K562 (cell line): ENCODE results near the gene ADRA2B. TPM values are rescaled to one million over a fixed set of nuclear protein-coding genes. Genes with fewer than 3 reads are reported as not detected.

Experiments
- ATAC-seq: fragments of 200-7000 bp; cut with Tn5 transposase; 3 replicates; pipeline ENCODE4 v1.9.1; 2020; ENCODE audit warnings: moderate library complexity
- BruUV-seq: library from RNA; stranded (reverse); fragments of 400-500 nt; replicated peaks from 2 replicates; lab custom pipeline; 2021; lab: Mats Ljungman, UMichigan
- CTCF ChIA-PET: fragments of 300-600 bp; formaldehyde crosslinking; extraction: SDS; loops from one replicate; lab custom pipeline; 2021; ENCODE audit warnings: low intra/inter-chr PET ratio; lab: Yijun Ruan, JAX
- POLR2A ChIA-PET: fragments of 300-600, 350-650 bp; sonication (Branson Sonifier 250); formaldehyde crosslinking; extraction: SDS; loops from one replicate; lab custom pipeline; 2021; ENCODE audit warnings: antibody characterized with exemption, inconsistent platforms; lab: Yijun Ruan, JAX
- DNase-seq, 4 experiments: peaks; one replicate each; pipeline versions ENCODE4 v3.0.0 to v3.0.0-alpha.2; 2011 to 2018; ENCODE audit warnings: low spot score in 3 of 4, mixed read lengths in 3 of 4; ENCODE audit errors: extremely low read depth in 1 of 4
- FAIRE-seq: peaks from 2 replicates; lab custom pipeline; 2011; peaks lifted over from hg19 to GRCh38; lab: Jason Lieb, UNC
- H2AFZ ChIP-seq: 2 replicates; pipeline ENCODE4 v1.6.0; 2011; ENCODE audit warnings: low read depth, low read length, control low read depth, inconsistent platforms
- H3K27ac ChIP-seq: fragments of 200-600 bp; 3 replicates; pipeline ENCODE4 v1.8.0; 2011; ENCODE audit warnings: low read depth, mild to moderate bottlenecking, control low read depth, inconsistent platforms, low read length, moderate library complexity, mixed read lengths; ENCODE audit errors: extremely low read depth
- H3K27me3 ChIP-seq, 2 experiments: fragments of 300-600 bp in 1 of 2; 2 replicates in 1 of 2; 3 replicates in 1 of 2; pipeline versions ENCODE4 v1.6.0 to v1.8.0; 2011; ENCODE audit warnings: inconsistent platforms in 2 of 2, low read length in 2 of 2, mild to moderate bottlenecking in 1 of 2, mixed read lengths in 1 of 2, moderate library complexity in 1 of 2; ENCODE audit not compliant: control insufficient read depth in 2 of 2, insufficient read depth in 2 of 2
- H3K36me3 ChIP-seq: fragments of 300-600 bp; 3 replicates; pipeline ENCODE4 v1.8.0; 2011; ENCODE audit warnings: mild to moderate bottlenecking, low read length, inconsistent platforms; ENCODE audit not compliant: control insufficient read depth, insufficient read depth
- H3K4me1 ChIP-seq, 2 experiments: fragments of 200-600 bp in 1 of 2; replicated peaks in 1 of 2; 2 replicates in 1 of 2; 3 replicates in 1 of 2; pipeline versions ENCODE4 v1.5.1 to v1.8.0; 2011; ENCODE audit warnings: inconsistent platforms in 2 of 2, low read length in 2 of 2, mild to moderate bottlenecking in 1 of 2, mixed read lengths in 1 of 2, moderate library complexity in 1 of 2; ENCODE audit not compliant: control insufficient read depth in 2 of 2, insufficient read depth in 2 of 2
- H3K4me2 ChIP-seq: 2 replicates; pipeline ENCODE4 v1.6.1; 2011; ENCODE audit warnings: low read length, control low read depth, inconsistent platforms, mixed read lengths; ENCODE audit not compliant: insufficient read depth
- H3K4me3 ChIP-seq: fragments of 200-600 bp; sonication (generic), shearing (Covaris generic); 2 replicates; pipeline ENCODE4 v1.5.1; 2016; ENCODE audit warnings: control low read depth, inconsistent platforms
- H3K79me2 ChIP-seq: fragments of 200-600 bp; 3 replicates; pipeline ENCODE4 v1.8.0; 2011; ENCODE audit warnings: low read length, inconsistent platforms; ENCODE audit not compliant: control insufficient read depth, insufficient read depth
- H3K9ac ChIP-seq, 2 experiments: 2 replicates each; pipeline versions ENCODE4 v1.6.0 to v1.6.1; 2011; ENCODE audit warnings: low read depth in 2 of 2, low read length in 2 of 2, control low read depth in 1 of 2, inconsistent platforms in 1 of 2, mild to moderate bottlenecking in 1 of 2, mixed read lengths in 1 of 2; ENCODE audit not compliant: insufficient read depth in 1 of 2
- H3K9me1 ChIP-seq: one replicate; pipeline ENCODE4 v1.6.0; 2011; ENCODE audit warnings: inconsistent platforms, mild to moderate bottlenecking, low read length, moderate library complexity; ENCODE audit not compliant: control insufficient read depth, insufficient read depth
- H3K9me3 ChIP-seq: replicated peaks from 2 replicates; pipeline ENCODE4 v1.5.1; 2011; ENCODE audit warnings: low read depth, low read length, inconsistent platforms; ENCODE audit not compliant: control insufficient read depth, insufficient read depth
- H4K20me1 ChIP-seq: replicated peaks from 2 replicates; pipeline ENCODE4 v1.6.1; 2011; ENCODE audit warnings: low read length, inconsistent platforms, mixed read lengths; ENCODE audit not compliant: control insufficient read depth, insufficient read depth
- BMI1 ChIP-seq: fragments of 150-350 bp; IDR thresholded peaks from 2 replicates; pipeline ENCODE4 v1.6.1; 2014; ENCODE audit warnings: low read length
- CBFA2T3 ChIP-seq: fragments of 450-650 bp; IDR thresholded peaks from 2 replicates; pipeline ENCODE4 v1.6.1; 2017
- CXXC5 ChIP-seq: fragments of 250-450 bp; sonication (Bioruptor Pico); IDR thresholded peaks from 2 replicates; pipeline ENCODE4 v1.8.0; 2022; ENCODE audit warnings: inconsistent platforms, mild to moderate bottlenecking, moderate library complexity
- FIP1L1 ChIP-seq: fragments of 200-400 bp; formaldehyde crosslinking; IDR thresholded peaks from 2 replicates; pipeline ENCODE4 v1.6.1; 2018; ENCODE audit warnings: mild to moderate bottlenecking, low read depth, low read length; ENCODE audit not compliant: poor library complexity, severe bottlenecking
- NFE2 ChIP-seq: IDR thresholded peaks from 2 replicates; pipeline ENCODE4 v1.6.1; 2014; ENCODE audit warnings: antibody characterized with exemption, low read depth
- POLR2A ChIP-seq: fragments of 450-650 bp; conservative IDR thresholded peaks from 2 replicates; pipeline ENCODE4 v1.6.1; 2016
- RBM15 ChIP-seq: fragments of 200-400 bp; formaldehyde crosslinking; IDR thresholded peaks from 2 replicates; pipeline ENCODE4 v1.6.1; 2018; ENCODE audit warnings: mild to moderate bottlenecking, low read length, moderate library complexity; ENCODE audit not compliant: insufficient read depth
- STAT5A ChIP-seq: IDR thresholded peaks from 2 replicates; pipeline ENCODE4 v1.6.1; 2012; ENCODE audit warnings: low read length, inconsistent platforms, borderline replicate concordance
- WGBS: fragments of 100-300 bp; shearing (Covaris generic); methylation state at CpG from one replicate; pipeline ENCODE4 v1.1.6; 2016; ENCODE audit warnings: low coverage, mixed read lengths; ENCODE audit not compliant: insufficient coverage; ENCODE audit errors: missing lambda C conversion rate; 5-methylcytosine and 5-hydroxymethylcytosine counted together
- in situ Hi-C: fragments of 300-500 bp; cut with MboI; formaldehyde crosslinking; loops from 4 replicates; pipeline ENCODE4 v1.15.0; 2018; ENCODE audit warnings: inconsistent platforms, mixed read lengths
- intact Hi-C: fragments of 100-400 bp; cut with micrococcal nuclease; formaldehyde crosslinking; loops from 2 replicates; pipeline ENCODE4 v1.14.2; 2022
- polyA plus RNA-seq, 8 experiments: library from polyadenylated mRNA; depleted of rRNA in 4 of 8; stranded (reverse) in 5 of 8; unstranded in 3 of 8; fragments of >200 nt; fragmentation: Nextera tagmentation in 2 of 8; fragmentation: Illumina TruSeq in 1 of 8; extraction: Ambion mirVana in 2 of 8; extraction: Trizol in 1 of 8; gene quantifications; 2 replicates each; pipeline versions ENCODE4 v1.2.1 to v1.2.3, GENCODE V29; 2011 to 2014; ENCODE audit warnings: inconsistent platforms in 1 of 8, missing spikeins in 1 of 8
- total RNA-seq, 7 experiments: library from RNA; depleted of rRNA in 6 of 7; stranded (reverse); fragments of >200 nt in 6 of 7; fragmentation: Illumina TruSeq in 2 of 7; extraction: Trizol in 2 of 7; gene quantifications; 2 replicates each; pipeline versions ENCODE4 v1.2.1 to v1.2.3, GENCODE V29; 2011 to 2021; ENCODE audit warnings: low replicate concordance in 1 of 7

Gene ADRA2B
- total and polyA plus RNA-seq, 9 of the 15 experiments (the other 6 are each of a cell fraction or from before 2014, with no cell fraction given), result not detected

DNA sequence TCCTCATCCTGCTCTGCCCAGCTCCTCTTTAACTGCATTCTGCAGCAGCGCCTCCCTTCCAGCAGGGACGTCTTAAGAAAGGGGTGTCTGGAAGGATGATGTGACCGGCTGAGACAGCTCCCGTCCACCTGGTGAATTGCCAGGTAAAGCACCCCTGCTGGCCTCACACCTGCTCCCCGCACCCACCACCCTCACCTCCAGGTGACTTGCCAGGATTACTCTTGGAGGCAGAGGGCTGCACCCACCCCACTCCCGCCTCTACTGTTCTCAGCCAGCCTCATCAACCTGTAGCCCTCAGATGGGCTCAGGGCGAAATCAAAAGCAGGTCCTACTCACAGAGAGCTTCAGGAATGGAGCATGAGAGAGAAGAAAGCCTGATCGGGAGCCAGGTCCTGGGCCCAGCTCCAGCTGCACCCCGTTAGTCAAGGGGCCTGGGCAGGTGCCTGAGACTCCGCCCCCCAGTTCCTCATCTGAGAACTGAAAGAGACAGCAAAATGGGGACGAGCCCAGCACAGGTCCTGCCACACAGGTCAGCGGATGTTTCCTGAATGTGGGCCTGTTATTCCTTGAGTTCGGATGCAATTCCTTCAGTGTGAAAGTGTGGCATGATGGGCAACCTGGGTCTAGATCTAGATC is 5.6 kb downstream of the ADRA2B start:
- Histone ChIP-seq H3K27me3 (peaks cover 0 to 71% of the 10 kb centered on the region in 2 experiments; a peak in 4 of 5 replicates), H2AFZ (no peak overlapping the region), H3K9me1 (no peaks in the 10 kb centered on the region), H4K20me1 (no peaks in the 10 kb centered on the region), H3K4me1 (peaks cover 0 to 17% of the 10 kb centered on the region in 2 experiments; a peak in 2 of 5 replicates), H3K9me3 (no peaks in the 10 kb centered on the region), H3K27ac (no peak overlapping the region), H3K4me2 (no peak overlapping the region), H3K36me3 (no peaks in the 10 kb centered on the region), H3K9ac (no peak overlapping the region), H3K79me2 (no peaks in the 10 kb centered on the region), H3K4me3 (no peak overlapping the region)
- ChIA-PET CTCF (no interaction called here), POLR2A (interaction anchor here (0.7 to 2.3 kb wide), 3 partner anchors 10 to 96 kb away, joined by 4 to 6 read pairs (median 5); no protein-coding TSS in a partner anchor)
- intact Hi-C loops, result no loop called here
- no peak for FAIRE-seq
- WGBS, result 2% methylated on average over 13 of the region's 13 CpGs
- ATAC-seq, result no peak
- no TSS peak for BruUV-seq
- in situ Hi-C loops, result loop anchor here (5.0 kb wide), 1 partner anchor 88 kb away; no protein-coding TSS in a partner anchor
- DNase-seq, result no peak
- TF ChIP-seq RBM15, result no peak
- TF ChIP-seq BMI1, result no peak
- no peak for TF ChIP-seq CXXC5
- no peak for TF ChIP-seq CBFA2T3
- no peak for TF ChIP-seq POLR2A
- TF ChIP-seq FIP1L1, result no peak
- no peak for TF ChIP-seq NFE2
- no peak for TF ChIP-seq STAT5A
